NCI-H526 (cell line): ENCODE results near the gene SNCAIP.
A peak's percentile ranks its signal among the peaks of the same experiment; 100 is the strongest.

Experiments used
- DNase-seq, 2 experiments: peaks; one replicate each; lab custom pipeline; 2025; lab: John Stamatoyannopoulos, UW

SNCAIP gene

DNA sequence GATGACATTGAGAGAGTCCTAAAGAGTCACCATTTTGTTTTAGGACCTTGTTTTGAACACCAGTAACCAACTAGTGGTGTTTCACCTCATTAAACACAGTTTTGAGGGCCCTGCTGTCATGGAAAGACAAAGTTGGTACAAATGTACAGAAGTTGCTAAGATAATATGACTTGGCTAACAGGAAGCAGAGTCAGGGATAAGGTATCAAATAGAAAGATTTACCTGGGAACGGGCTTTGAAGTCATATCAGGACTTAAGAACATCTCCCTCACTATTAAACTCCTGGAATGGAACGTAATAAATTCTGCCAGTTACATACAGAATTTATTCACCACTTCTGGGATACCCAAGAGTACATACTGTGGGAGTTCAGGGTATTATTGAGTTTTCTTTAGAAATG lies 115.6 kb downstream of the SNCAIP start:
- DNase-seq: no peak

- no peak for DNase-seq
Measured at GRCh38 chr5:122429545-122430318, 117.7 kb downstream of the SNCAIP start.

DNA sequence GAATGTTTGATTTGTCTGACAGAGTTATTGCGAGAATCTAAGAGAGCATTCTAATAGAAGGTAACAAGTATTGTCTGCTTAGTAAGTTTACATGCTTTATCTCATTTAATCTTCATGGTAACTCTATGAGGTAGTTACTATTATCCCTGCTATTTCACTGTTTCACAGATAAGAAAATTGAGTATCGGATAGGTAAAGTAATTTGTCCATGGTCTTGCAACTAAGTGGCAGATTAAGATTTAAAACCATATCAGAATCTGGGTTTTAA lies 118.2 kb downstream of the SNCAIP start:
- no peak for DNase-seq

DNA sequence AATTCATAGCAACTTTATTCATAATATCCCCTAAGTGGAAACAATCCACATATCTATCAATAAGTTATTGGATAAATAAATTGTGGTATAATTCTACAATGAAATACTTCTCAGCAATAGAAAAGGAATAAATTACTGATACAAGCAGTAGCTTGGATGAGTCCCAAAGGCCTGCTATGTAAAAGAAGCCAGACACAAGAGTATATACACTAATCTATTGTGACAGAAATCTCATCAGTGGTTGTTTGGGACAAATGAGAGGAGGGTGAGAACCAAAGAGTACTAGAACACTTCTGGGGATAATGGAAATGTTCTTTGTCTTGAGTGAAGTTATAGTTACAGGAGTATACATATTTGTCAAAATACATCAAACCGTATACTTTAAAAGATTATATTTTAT lies 119.3 kb downstream of the SNCAIP start:
- DNase-seq: no peak

DNA sequence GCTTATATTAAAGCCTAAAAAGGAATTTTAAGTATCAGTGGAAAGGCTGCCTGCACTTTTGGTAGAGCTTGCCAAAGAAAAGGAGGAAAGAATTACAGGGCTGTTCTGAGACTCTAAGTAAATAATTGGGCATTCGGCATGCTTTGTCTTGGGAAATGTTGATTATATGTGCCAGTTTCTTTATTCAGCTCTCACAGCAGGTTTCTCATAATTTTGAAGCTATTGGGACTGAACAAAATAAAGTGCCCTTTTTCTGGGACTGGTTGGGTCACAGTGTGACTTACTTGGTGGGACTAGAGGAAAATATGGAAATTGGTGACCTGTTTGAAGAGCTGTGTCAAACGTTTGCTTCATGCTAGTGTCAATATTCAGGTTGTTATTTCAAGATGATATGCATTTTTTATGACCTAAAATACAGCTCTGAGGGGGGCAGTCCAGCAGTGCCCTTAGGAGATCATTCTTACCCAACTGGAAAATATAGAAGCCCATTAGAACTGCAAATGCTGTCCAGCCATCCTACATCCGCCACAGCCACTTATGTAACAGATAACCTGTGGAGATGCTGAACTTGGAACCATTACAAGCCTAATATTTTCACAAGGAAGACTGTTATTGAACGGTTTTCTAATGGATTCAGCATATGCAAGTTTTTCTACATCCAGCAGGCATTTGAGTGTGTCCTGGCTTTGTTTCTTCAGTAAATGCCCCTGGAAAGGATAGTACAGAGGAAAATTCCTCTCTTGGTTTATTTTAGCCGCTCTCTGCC lies 122.4 kb downstream of the SNCAIP start:
- no peak for DNase-seq

DNA sequence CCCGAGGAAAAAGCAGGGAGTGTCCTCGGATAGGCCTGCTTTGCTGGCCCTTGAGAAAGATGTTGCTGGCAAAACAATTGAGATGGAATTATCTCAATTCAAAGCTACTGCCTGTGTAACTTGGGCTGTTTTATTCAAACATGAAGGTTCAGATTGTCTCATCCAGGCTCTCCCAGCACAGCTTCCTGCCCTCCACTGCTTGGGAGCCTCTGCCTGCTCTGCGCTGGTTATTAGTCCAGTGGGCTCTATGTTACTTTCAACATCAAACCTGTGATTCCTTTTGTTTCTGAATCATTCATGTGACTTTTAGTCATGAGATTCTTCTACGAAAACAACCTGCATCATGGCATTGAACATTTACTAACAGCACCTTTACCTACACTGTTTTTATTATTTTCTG lies 123.2 kb downstream of the SNCAIP start:
- DNase-seq: no peak

DNA sequence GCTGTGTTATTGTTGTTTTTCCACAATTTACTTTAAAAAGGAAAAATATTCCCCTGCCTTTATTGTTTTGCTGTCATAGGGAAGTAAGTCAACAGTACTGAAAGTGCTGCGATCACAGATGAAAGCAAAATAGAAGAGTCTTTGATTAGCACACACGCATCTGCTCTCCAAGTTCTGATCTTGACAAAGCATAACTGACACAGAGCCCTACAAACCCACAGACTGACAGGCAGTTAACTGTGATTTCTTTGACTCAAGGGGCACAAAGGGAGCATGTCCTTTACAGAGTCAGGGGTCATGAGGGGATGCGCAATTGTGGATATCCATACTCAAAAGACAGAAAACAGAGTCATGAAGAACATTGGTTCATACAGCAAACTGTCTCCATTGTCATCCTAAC lies 123.7 kb downstream of the SNCAIP start:
- no peak for DNase-seq

DNA sequence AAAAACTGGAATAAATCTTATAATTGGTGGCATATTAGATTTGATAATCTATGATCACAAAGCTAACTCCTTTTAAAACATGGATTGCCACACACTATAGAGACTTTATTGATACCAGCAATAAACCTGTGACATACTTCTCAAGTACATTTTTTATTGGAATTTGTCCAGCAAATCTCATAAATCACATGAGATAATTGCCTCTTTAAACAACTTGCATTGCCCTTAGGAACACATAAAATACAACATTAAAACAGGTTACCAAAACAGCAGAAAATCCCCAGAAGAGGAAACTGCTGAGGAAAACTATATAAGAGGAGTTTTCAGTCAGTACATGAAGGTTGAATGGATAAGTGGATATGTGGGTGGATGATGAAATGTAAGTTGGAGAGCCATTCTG lies 124.6 kb downstream of the SNCAIP start:
- DNase-seq: no peak

- DNase-seq: no peak
Measured at GRCh38 chr5:122439645-122440044, 127.6 kb downstream of the SNCAIP start.

DNA sequence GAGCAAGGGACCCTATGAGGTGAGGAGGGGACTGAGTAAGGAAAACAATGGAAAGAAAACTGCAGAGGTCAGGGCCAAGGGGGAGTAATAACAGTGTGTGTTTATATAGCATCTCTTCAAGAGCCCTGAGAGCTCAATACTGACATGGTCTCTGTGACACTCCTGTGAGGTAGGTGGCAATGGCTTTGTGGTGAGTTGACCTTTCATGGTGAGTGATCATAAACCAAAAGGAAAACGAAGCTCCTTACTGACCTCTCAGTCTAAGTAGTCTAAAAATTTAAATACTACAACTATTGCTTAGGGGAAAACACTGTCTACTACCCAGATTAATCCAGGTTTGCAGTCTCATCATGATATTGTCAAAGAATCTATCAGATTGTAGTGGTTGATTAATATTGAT lies 130.9 kb downstream of the SNCAIP start:
- no peak for DNase-seq

GRCh38 chr5:122444411-122444810 lies 132.4 kb downstream of the SNCAIP start:
- no peak for DNase-seq

DNA sequence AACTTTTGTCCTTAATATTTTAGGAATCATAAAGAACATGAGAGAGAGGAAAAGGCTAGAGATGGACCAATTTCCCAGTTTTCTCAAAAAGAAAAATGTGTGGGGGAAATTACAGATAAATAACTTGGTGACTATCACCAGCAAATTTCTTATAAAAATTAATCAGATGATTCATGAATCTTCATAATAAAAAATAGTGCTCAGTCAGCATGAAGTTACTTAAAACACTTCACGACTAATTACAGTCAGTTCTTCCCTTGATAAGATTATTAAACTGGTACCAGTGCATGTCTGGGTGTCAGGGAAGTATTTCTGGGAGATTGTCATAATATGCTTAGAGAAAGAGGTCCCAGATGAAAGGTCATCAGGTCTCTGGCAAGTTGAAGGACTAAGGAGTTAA lies 133.0 kb downstream of the SNCAIP start:
- DNase-seq: no peak

GRCh38 chr5:122447072-122447471 lies 135.0 kb downstream of the SNCAIP start:
- DNase-seq: no peak

GRCh38 chr5:122447879-122448278 lies 135.8 kb downstream of the SNCAIP start:
- DNase-seq: no peak

GRCh38 chr5:122454541-122454940 lies 142.5 kb downstream of the SNCAIP start:
- DNase-seq: no peak

- DNase-seq: no peak
Measured at GRCh38 chr5:122455939-122456338, 143.9 kb downstream of the SNCAIP start.

DNA sequence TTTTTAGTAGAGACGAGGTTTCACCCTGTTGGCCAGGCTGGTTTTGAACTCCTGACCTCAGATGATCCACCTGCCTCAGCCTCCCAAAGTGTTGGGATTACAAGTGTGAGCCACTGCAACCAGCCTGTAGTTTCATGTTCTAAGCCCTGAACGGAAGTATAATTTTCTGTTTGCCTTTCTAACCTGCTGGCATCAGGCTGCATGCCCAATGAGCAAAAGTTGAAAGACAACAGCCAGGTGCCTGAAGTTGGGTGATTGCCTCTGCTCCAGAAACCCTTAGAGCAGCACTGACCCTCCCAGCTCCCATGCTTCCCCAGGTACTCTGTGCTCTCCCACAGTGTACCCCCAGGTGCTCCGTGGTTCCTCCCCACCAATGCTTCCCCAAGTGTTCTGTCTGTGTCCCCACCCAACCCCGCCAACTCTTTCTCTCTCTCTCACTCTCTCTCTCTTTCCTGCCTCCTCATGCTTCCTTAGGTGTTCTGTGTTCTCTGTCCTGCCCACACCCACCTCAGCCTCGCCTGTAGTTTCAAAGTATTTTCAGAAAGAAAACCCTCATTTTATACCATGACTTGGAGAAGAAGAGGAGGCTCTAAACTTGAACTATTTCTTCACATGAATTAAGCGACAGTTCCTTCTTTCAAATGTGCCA lies 145.3 kb downstream of the SNCAIP start:
- no peak for DNase-seq

DNA sequence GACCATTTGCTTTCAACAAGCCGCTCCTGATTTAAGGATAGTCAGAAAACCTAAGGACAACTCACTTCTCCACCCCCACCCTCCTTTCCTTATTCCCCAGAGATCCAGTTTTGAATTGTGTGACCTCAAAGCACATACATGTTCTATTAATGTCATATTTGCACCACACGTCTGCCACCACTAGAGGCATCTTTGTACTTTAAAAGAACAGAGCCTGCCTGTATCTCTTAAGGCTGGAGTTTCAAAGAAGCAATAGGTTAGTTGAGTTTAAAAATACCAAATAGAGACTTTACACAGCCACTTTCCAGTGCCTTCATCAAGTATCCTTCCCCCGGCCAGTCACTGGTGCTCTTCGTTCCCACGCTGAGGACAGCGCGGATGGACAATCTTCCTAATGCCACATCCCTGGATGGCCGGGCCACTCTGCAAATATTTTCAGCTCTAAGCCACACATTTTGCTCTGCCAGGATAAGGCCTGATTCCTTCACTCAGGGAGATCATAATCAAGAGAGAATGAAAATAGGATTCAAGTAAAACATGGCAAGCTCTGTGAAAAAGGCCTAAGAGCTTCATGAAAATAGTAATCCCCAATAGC lies 146.3 kb downstream of the SNCAIP start:
- DNase-seq: peak in 1 of 2 experiments; percentile 31

DNA sequence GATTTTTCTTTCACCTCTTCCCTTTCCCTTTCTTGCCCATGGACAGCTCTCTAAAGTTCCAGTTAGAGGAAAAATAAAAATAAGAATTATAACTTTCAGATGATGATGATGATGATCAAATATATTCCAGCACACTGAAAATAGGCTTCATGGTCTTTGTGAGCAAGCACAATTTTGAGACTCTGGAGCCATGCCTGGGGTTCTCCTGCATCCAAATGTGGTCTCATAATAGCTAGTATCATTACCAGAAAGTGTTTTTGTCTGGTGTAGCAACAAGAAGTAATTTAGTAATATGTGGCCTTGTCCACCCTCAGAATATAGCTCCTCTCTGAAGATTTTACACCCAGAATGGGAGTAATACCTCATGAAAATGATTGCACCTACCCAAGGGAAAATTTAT lies 150.4 kb downstream of the SNCAIP start:
- no peak for DNase-seq

GRCh38 chr5:122463221-122463620 lies 151.2 kb downstream of the SNCAIP start:
- peak; percentile 30 to 36 for DNase-seq

DNA sequence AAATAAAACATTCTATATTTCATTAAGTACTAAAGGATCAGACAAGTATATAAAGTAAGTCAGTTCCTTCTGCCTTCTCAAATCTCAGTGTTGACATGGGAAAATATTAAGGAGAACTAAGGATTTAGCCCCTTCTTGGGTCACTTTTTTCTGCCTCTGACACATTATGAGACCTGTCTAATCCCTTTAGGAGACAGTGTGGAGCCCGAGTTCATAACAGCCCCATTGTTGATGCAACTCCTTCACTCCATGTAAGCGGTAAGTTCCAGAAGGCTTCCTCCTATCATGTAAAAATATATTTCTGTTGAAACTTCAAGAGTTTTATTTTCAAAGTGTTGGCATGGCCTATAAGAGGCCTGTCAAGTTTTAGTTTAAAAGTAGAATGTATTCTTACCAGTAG lies 152.2 kb downstream of the SNCAIP start:
- no peak for DNase-seq

DNA sequence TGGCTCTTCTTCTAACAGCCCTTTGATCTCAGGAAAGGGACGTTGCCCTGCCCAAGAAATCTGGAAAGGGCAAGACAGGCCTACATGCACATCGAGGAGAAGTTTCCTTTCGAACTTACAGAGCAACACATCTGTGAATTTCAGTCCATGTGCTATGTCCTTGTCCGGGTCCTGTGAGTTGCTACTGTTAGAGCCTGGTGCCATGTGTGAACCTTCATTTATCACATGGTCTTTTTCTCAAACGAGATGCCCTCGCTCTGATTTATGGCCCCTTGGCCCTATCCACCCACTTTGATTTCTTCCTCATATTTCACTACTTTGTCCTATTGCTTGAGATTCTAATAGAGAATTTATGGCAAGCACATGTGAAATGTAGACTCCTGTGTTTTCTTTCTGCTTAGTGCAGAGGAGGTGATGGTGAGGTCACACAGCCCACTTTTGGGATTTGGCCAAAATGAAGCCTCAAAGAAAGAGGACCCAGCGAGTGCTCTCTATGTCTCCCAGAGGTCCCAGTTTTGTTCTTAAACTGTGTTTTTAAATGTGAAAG lies 153.1 kb downstream of the SNCAIP start:
- no peak for DNase-seq

GRCh38 chr5:122465994-122466393 lies 154.0 kb downstream of the SNCAIP start:
- DNase-seq: no peak
